Left lung (tissue), 10 donors: Measurements from ENCODE around the gene CDCA4. TPM values are rescaled to one million over a fixed set of nuclear protein-coding genes. Genes with fewer than 3 reads are reported as not detected.

Experiments used
- ATAC-seq: fragments of 200-7000 bp; cut with Tn5 transposase; one replicate; pipeline ENCODE4 v1.9.1; 2020; ENCODE audit warnings: moderate library complexity
- DNase-seq, 4 donors: peaks; one replicate each; pipeline ENCODE4 v3.0.0-alpha.2; 2013 to 2020
- H3K27ac ChIP-seq, 2 donors: fragments of 200-600 bp; sonication (generic) in 1 of 2; one replicate each; pipeline versions ENCODE4 v1.5.0 to v1.8.0; 2020 to 2021
- H3K27me3 ChIP-seq, 2 donors: fragments of 200-600 bp; sonication (generic) in 1 of 2; one replicate each; pipeline versions ENCODE4 v1.5.0 to v1.8.0; 2020 to 2021
- H3K36me3 ChIP-seq, 2 donors: fragments of 200-600 bp; sonication (generic) in 1 of 2; one replicate each; pipeline versions ENCODE4 v1.5.0 to v1.8.0; 2020 to 2021
- H3K4me1 ChIP-seq, 2 donors: fragments of 200-600 bp; one replicate each; pipeline ENCODE4 v1.8.0; 2021
- H3K4me3 ChIP-seq, 2 donors: fragments of 200-600 bp; sonication (generic) in 1 of 2; one replicate each; pipeline versions ENCODE4 v1.5.0 to v1.8.0; 2020 to 2021; ENCODE audit warnings: mild to moderate bottlenecking in 1 of 2
- H3K9me3 ChIP-seq, 2 donors: fragments of 200-600 bp; sonication (generic) in 1 of 2; one replicate each; pipeline versions ENCODE4 v1.5.0 to v1.8.0; 2020 to 2021
- CTCF ChIP-seq, 2 donors: fragments of 200-600 bp; sonication (generic) in 1 of 2; IDR thresholded peaks; one replicate each; pipeline versions ENCODE4 v1.5.0 to v1.8.0; 2021; ENCODE audit warnings: antibody characterized with exemption in 2 of 2
- intact Hi-C, 2 donors: fragments of 100-400 bp; cut with DNase I; formaldehyde crosslinking; loops; one replicate each; pipeline versions ENCODE4 v1.11.2 to v1.14.2; 2022
- polyA plus RNA-seq, 6 donors: library from polyadenylated mRNA; unstranded; fragments of 120-200 nt; gene quantifications; one replicate each; pipeline ENCODE4 v1.2.1, GENCODE V29; 2013; ENCODE audit not compliant: insufficient read length in 6 of 6
- total RNA-seq, 2 donors: library from RNA; stranded (reverse); fragmentation: NEBNext Ultra II Directional; extraction: Animal tissue kit (Norgen Biotek cat#: 25700); gene quantifications; one replicate each; pipeline ENCODE4 v1.2.1, GENCODE V29; 2021
- donor health status: DM: no; HTN: yes; CAD: no.
- donor health status: DM: no; HTN: no; CAD: no.

Gene CDCA4
- total and polyA plus RNA-seq, 8 donors, result 9.4 to 30.6 (median 20.5) TPM

- peak in 1 of 4 donors; percentile 73 for DNase-seq
- ATAC-seq, result no peak
- no peak overlapping the region for H3K4me3 ChIP-seq
- peaks cover 0 to 24% of the 10 kb centered on the region in 2 donors for H3K27me3 ChIP-seq
- no peaks in the 10 kb centered on the region for H3K36me3 ChIP-seq
- intact Hi-C loops, result no loop called here
- no peaks in the 10 kb centered on the region for H3K9me3 ChIP-seq
- H3K4me1 ChIP-seq, result peaks cover 26 to 38% of the 10 kb centered on the region in 2 donors
- H3K27ac ChIP-seq, result no peak overlapping the region
- no peak for TF ChIP-seq CTCF (IDR thresholded peaks at IDR 0.05)
Measured at GRCh38 chr14:104965561-104966231, 55.2 kb downstream of the CDCA4 start.

DNA sequence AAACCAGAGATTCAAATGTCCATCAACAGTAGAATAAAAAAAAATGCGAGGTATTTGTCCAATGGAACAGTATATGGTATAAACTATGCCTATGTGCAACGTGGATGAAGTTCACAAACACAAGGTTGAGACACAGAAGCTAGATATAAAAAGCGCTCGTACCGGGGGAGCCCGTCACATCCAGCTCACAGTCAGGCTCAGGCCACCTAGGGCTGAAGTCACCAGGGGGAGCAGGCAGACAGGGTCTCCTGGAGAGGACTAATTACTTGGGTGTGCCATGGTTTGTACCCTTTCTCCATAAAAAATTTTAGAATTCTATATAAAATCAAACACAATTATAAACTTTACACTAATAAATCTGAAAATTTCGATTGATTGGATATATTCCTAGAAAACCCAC is 56.3 kb downstream of the CDCA4 start:
- Histone ChIP-seq H3K9me3 (no peaks in the 10 kb centered on the region), H3K4me3 (no peak overlapping the region), H3K36me3 (no peaks in the 10 kb centered on the region), H3K27ac (no peak overlapping the region), H3K27me3 (peaks cover 0 to 24% of the 10 kb centered on the region in 2 donors), H3K4me1 (peaks cover 21 to 28% of the 10 kb centered on the region in 2 donors)
- ATAC-seq (no peak), DNase-seq (no peak)
- no peak for TF ChIP-seq CTCF (IDR thresholded peaks at IDR 0.05)
- intact Hi-C loops, result no loop called here

Other genes starting within 250 kb of the CDCA4 start
- gene AKT1, start 225.3 kb downstream of the CDCA4 start, total RNA-seq, result 100 to 1,000 TPM; 173 to 176 TPM
- 100 to 1,000 TPM; 144 to 214 (median 166) TPM for gene AKT1, start 225.3 kb downstream of the CDCA4 start, polyA plus RNA-seq
- gene ZBTB42, start 220.0 kb downstream of the CDCA4 start, total RNA-seq, result 10 to 100 TPM in 1 of 2 donors, 1 to 10 TPM in 1; 9.9 to 12.1 TPM
- gene ZBTB42, start 220.0 kb downstream of the CDCA4 start, polyA plus RNA-seq, result 1 to 10 TPM; 5.8 to 9.7 (median 8.7) TPM
- 10 to 100 TPM; 35.1 to 42.3 TPM for gene CEP170B, start 155.8 kb downstream of the CDCA4 start, total RNA-seq
- 10 to 100 TPM; 10.0 to 20.6 (median 13.0) TPM for gene CEP170B, start 155.8 kb downstream of the CDCA4 start, polyA plus RNA-seq
- under 1 TPM; 0.76 to 0.93 TPM for gene PLD4, start 96.2 kb downstream of the CDCA4 start, total RNA-seq
- 1 to 10 TPM; 4.6 to 8.0 (median 4.9) TPM for gene PLD4, start 96.2 kb downstream of the CDCA4 start, polyA plus RNA-seq
- gene AHNAK2, start 42.7 kb downstream of the CDCA4 start, total RNA-seq, result 10 to 100 TPM; 22.1 to 22.3 TPM
- 1 to 10 TPM; 1.4 to 2.9 (median 1.9) TPM for gene AHNAK2, start 42.7 kb downstream of the CDCA4 start, polyA plus RNA-seq
- gene CLBA1, start 35.3 kb downstream of the CDCA4 start, total RNA-seq, result 1 to 10 TPM; 7.1 to 8.5 TPM
- 10 to 100 TPM; 11.5 to 17.2 (median 14.4) TPM for gene CLBA1, start 35.3 kb downstream of the CDCA4 start, polyA plus RNA-seq
- 10 to 100 TPM in 1 of 2 donors, 1 to 10 TPM in 1; 1.9 to 10.4 TPM for gene GPR132, start 44.3 kb upstream of the CDCA4 start, total RNA-seq
- gene GPR132, start 44.3 kb upstream of the CDCA4 start, polyA plus RNA-seq, result 1 to 10 TPM in 3 of 6 donors, under 1 TPM in 3; 0.61 to 1.8 (median 1.1) TPM
- gene JAG2, start 147.7 kb upstream of the CDCA4 start, total RNA-seq, result 10 to 100 TPM; 32.0 to 34.2 TPM
- gene JAG2, start 147.7 kb upstream of the CDCA4 start, polyA plus RNA-seq, result 10 to 100 TPM; 10.1 to 20.3 (median 13.9) TPM
- 10 to 100 TPM; 52.5 to 77.5 TPM for gene NUDT14, start 160.2 kb upstream of the CDCA4 start, total RNA-seq
- 10 to 100 TPM; 22.4 to 45.5 (median 29.9) TPM for gene NUDT14, start 160.2 kb upstream of the CDCA4 start, polyA plus RNA-seq
- 10 to 100 TPM; 45.4 to 52.6 TPM for gene BTBD6, start 227.4 kb upstream of the CDCA4 start, total RNA-seq
- gene BTBD6, start 227.4 kb upstream of the CDCA4 start, polyA plus RNA-seq, result 10 to 100 TPM; 32.7 to 43.6 (median 39.1) TPM